ENCODE results near the gene IP6K1.
"Not testable (repeated sequence)": the region's sequence is repeated elsewhere in the genome, so short reads cannot be mapped to it uniquely, and the experiment has no call there.

IP6K1 gene

GRCh38 chr3:49705390-49705960 lies 80.9 kb downstream of the IP6K1 start:
- no peak for DNase-seq

GRCh38 chr3:49704629-49705028 lies 81.7 kb downstream of the IP6K1 start:
- no peak for DNase-seq

- DNase-seq, result no peak
Measured at GRCh38 chr3:49703956-49704355, 82.4 kb downstream of the IP6K1 start.

- DNase-seq, result peak; percentile 54
Measured at GRCh38 chr3:49703443-49703927, 82.9 kb downstream of the IP6K1 start.

GRCh38 chr3:49702672-49703071 lies 83.7 kb downstream of the IP6K1 start:
- DNase-seq, result no peak

GRCh38 chr3:49701388-49702077 lies 84.8 kb downstream of the IP6K1 start:
- DNase-seq, result no peak

GRCh38 chr3:49700453-49701128 lies 85.8 kb downstream of the IP6K1 start:
- no peak for DNase-seq

- DNase-seq, result no peak
Measured at GRCh38 chr3:49700014-49700413, 86.3 kb downstream of the IP6K1 start.

GRCh38 chr3:49699281-49699979 lies 86.9 kb downstream of the IP6K1 start:
- no peak for DNase-seq

GRCh38 chr3:49695350-49696015 lies 90.9 kb downstream of the IP6K1 start:
- not testable (repeated sequence) for DNase-seq

- not testable (repeated sequence) for DNase-seq
Measured at GRCh38 chr3:49694409-49695070, 91.8 kb downstream of the IP6K1 start.

GRCh38 chr3:49691481-49691880 lies 94.9 kb downstream of the IP6K1 start:
- not testable (repeated sequence) for DNase-seq

- not testable (repeated sequence) for DNase-seq
Measured at GRCh38 chr3:49690856-49691255, 95.5 kb downstream of the IP6K1 start.

GRCh38 chr3:49689908-49690624 lies 96.3 kb downstream of the IP6K1 start:
- DNase-seq, result not testable (repeated sequence)

- peak; percentile 91 for DNase-seq
Measured at GRCh38 chr3:49689046-49689907, 97.1 kb downstream of the IP6K1 start, which contains the start of the genes MST1 and RNF123. MST1 (minus strand) TSS chr3:49689474; CDS start chr3:49688691, 783 bp downstream. RNF123 (plus strand) TSS chr3:49689557; CDS start chr3:49691166, 1,609 bp downstream.

- DNase-seq, result not testable (repeated sequence)
Measured at GRCh38 chr3:49688338-49689045, 97.8 kb downstream of the IP6K1 start.

- DNase-seq, result not testable (repeated sequence)
Measured at GRCh38 chr3:49687424-49687795, 98.9 kb downstream of the IP6K1 start.

GRCh38 chr3:49686769-49687423 lies 99.4 kb downstream of the IP6K1 start:
- DNase-seq, result peak; percentile 35

- not testable (repeated sequence) for DNase-seq
Measured at GRCh38 chr3:49686346-49686745, 100.0 kb downstream of the IP6K1 start.
